GM21526 (cell line): ENCODE data around the gene MSI1.

Experiments used
- ATAC-seq: cut with Tn5 transposase; IDR thresholded peaks from one replicate; pipeline ENCODE4 v1.9.1; 2021; ENCODE audit warnings: moderate library complexity; ENCODE audit not compliant: unreplicated experiment, low FRiP score

Gene MSI1

GRCh38 chr12:120368789-120369602, at the start of gene MSI1:
TSS of gene MSI1 (minus strand) at chr12:120369164. CDS start at chr12:120369091, 73 bp downstream.
- ATAC-seq = no peak

- ATAC-seq = no peak
These were observed 49.1 kb upstream of the MSI1 start for GRCh38 chr12:120417917-120418580.

GRCh38 chr12:120416490-120417216, 47.7 kb upstream of the MSI1 start:
- no peak for ATAC-seq

GRCh38 chr12:120413901-120414695, 45.1 kb upstream of the MSI1 start:
- ATAC-seq = no peak

GRCh38 chr12:120412421-120412820, 43.5 kb upstream of the MSI1 start:
- ATAC-seq = no peak

- no peak for ATAC-seq
These were observed 39.8 kb upstream of the MSI1 start for GRCh38 chr12:120408771-120409170.

- ATAC-seq = no peak
These were observed 37.6 kb upstream of the MSI1 start for GRCh38 chr12:120406553-120406952.

- no peak for ATAC-seq
These were observed 37.1 kb upstream of the MSI1 start for GRCh38 chr12:120406069-120406468.

GRCh38 chr12:120404271-120404670, 35.3 kb upstream of the MSI1 start:
- ATAC-seq = no peak

GRCh38 chr12:120403869-120404268, 34.9 kb upstream of the MSI1 start:
- no peak for ATAC-seq

GRCh38 chr12:120402217-120402616, 33.3 kb upstream of the MSI1 start:
- ATAC-seq = no peak

GRCh38 chr12:120399531-120399930, 30.6 kb upstream of the MSI1 start:
- no peak for ATAC-seq

GRCh38 chr12:120397824-120398540, 29.0 kb upstream of the MSI1 start:
- ATAC-seq = no peak

GRCh38 chr12:120394483-120395367, 25.8 kb upstream of the MSI1 start:
- ATAC-seq = no peak

- no peak for ATAC-seq
These were observed 21.7 kb upstream of the MSI1 start for GRCh38 chr12:120390540-120391120.

GRCh38 chr12:120388691-120389481, 19.9 kb upstream of the MSI1 start:
- no peak for ATAC-seq

- no peak for ATAC-seq
These were observed 12.9 kb upstream of the MSI1 start for GRCh38 chr12:120381752-120382419.
